HEK293T (cell line): ENCODE data around the gene SSH2.

Experiments
- CTCF ChIA-PET: fragments of 350-600 bp; formaldehyde crosslinking; extraction: SDS; loops from one replicate; lab custom pipeline; 2021; ENCODE audit warnings: antibody characterized with exemption, inconsistent platforms; lab: Yijun Ruan, JAX
- POLR2A ChIA-PET: fragments of 350-600 bp; formaldehyde crosslinking; extraction: SDS; loops from one replicate; lab custom pipeline; 2020; ENCODE audit warnings: antibody characterized with exemption, inconsistent platforms; lab: Yijun Ruan, JAX
- DNase-seq: peaks from one replicate; pipeline ENCODE4 v3.0.0; 2012; ENCODE audit warnings: mixed read lengths; ENCODE audit errors: extremely low spot score
- ARNT ChIP-seq: fragments of 450-650 bp; IDR thresholded peaks from 2 replicates; pipeline ENCODE4 v1.6.1; 2017; ENCODE audit warnings: mild to moderate bottlenecking
- BHLHE40 ChIP-seq: fragments of 450-650 bp; IDR thresholded peaks from 2 replicates; pipeline ENCODE4 v1.6.1; 2016; ENCODE audit warnings: mild to moderate bottlenecking, moderate library complexity, borderline replicate concordance
- CTBP1 ChIP-seq: fragments of 450-650 bp; IDR thresholded peaks from 2 replicates; pipeline ENCODE4 v1.6.1; 2016; ENCODE audit warnings: borderline replicate concordance
- ELF4 ChIP-seq: fragments of 450-650 bp; IDR thresholded peaks from 2 replicates; pipeline ENCODE4 v1.6.1; 2017; ENCODE audit warnings: antibody characterized with exemption
- FOXA1 ChIP-seq: fragments of 450-650 bp; IDR thresholded peaks from 2 replicates; pipeline ENCODE4 v1.6.1; 2016; ENCODE audit warnings: mild to moderate bottlenecking
- FOXK2 ChIP-seq: fragments of 450-650 bp; IDR thresholded peaks from 2 replicates; pipeline ENCODE4 v1.6.1; 2016; ENCODE audit warnings: mild to moderate bottlenecking
- FOXM1 ChIP-seq: fragments of 450-650 bp; IDR thresholded peaks from 2 replicates; pipeline ENCODE4 v1.6.1; 2017; ENCODE audit warnings: mild to moderate bottlenecking, borderline replicate concordance
- HDGF ChIP-seq: fragments of 450-650 bp; IDR thresholded peaks from 2 replicates; pipeline ENCODE4 v1.6.1; 2017; ENCODE audit warnings: antibody characterized with exemption, borderline replicate concordance
- L3MBTL2 ChIP-seq: fragments of 450-650 bp; conservative IDR thresholded peaks from 2 replicates; pipeline ENCODE4 v1.6.1; 2016; ENCODE audit warnings: mild to moderate bottlenecking
- LEF1 ChIP-seq: fragments of 450-650 bp; IDR thresholded peaks from 2 replicates; pipeline ENCODE4 v1.6.1; 2017; ENCODE audit warnings: mild to moderate bottlenecking, borderline replicate concordance
- NFRKB ChIP-seq: fragments of 450-650 bp; IDR thresholded peaks from 2 replicates; pipeline ENCODE4 v1.6.1; 2016; ENCODE audit warnings: mild to moderate bottlenecking, moderate library complexity
- SP1 ChIP-seq: fragments of 450-650 bp; IDR thresholded peaks from 2 replicates; pipeline ENCODE4 v1.6.1; 2017
- SUZ12 ChIP-seq: fragments of 450-650 bp; IDR thresholded peaks from 2 replicates; pipeline ENCODE4 v1.6.1; 2016; ENCODE audit warnings: mild to moderate bottlenecking
- TARDBP ChIP-seq: fragments of 450-650 bp; IDR thresholded peaks from 2 replicates; pipeline ENCODE4 v1.6.1; 2016
- ZNF384 ChIP-seq: fragments of 450-650 bp; IDR thresholded peaks from 2 replicates; pipeline ENCODE4 v1.6.1; 2016
- TF ChIP-seq, protein P1 (sequence below): fragments of 450-650 bp; IDR thresholded peaks from 2 replicates; pipeline ENCODE4 v1.6.1; 2016

SSH2 gene

DNA sequence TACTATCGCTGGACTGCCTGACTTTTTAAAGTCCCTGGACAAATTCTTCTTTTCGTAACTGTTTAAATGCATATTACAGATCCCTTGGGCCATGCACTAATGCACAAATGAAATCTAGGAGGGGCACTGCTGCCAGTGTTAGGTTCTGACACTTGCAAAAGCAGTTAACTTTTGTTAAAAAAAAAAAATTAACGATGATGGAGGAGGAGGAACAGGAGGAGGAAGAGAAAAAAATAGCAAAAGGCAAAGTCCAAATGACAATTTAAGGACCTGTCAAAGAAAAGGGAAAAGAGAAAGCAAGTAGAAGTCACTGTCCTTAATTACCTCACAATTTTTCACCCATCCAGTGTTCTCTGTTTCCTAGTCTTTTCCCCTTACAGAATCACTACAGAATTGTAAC is 209.5 kb downstream of the SSH2 start:
- no peak for TF ChIP-seq FOXM1
- TF ChIP-seq CTBP1 = no peak
- TF ChIP-seq HDGF = no peak
- TF ChIP-seq FOXK2 = no peak
- no peak for TF ChIP-seq ARNT
- TF ChIP-seq FOXA1 = no peak
- no peak for TF ChIP-seq L3MBTL2
- no peak for TF ChIP-seq NFRKB
- TF ChIP-seq SUZ12 = no peak
- TF ChIP-seq TARDBP = no peak
- no peak for TF ChIP-seq LEF1
- TF ChIP-seq SP1 = no peak
- no peak for TF ChIP-seq ELF4
- TF ChIP-seq BHLHE40 = no peak
- no peak for TF ChIP-seq ZNF384
- TF ChIP-seq, protein P1, sequence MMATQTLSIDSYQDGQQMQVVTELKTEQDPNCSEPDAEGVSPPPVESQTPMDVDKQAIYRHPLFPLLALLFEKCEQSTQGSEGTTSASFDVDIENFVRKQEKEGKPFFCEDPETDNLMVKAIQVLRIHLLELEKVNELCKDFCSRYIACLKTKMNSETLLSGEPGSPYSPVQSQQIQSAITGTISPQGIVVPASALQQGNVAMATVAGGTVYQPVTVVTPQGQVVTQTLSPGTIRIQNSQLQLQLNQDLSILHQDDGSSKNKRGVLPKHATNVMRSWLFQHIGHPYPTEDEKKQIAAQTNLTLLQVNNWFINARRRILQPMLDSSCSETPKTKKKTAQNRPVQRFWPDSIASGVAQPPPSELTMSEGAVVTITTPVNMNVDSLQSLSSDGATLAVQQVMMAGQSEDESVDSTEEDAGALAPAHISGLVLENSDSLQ = no peak
- POLR2A ChIA-PET = no interaction called here
- CTCF ChIA-PET = no interaction called here
- DNase-seq = no peak

DNA sequence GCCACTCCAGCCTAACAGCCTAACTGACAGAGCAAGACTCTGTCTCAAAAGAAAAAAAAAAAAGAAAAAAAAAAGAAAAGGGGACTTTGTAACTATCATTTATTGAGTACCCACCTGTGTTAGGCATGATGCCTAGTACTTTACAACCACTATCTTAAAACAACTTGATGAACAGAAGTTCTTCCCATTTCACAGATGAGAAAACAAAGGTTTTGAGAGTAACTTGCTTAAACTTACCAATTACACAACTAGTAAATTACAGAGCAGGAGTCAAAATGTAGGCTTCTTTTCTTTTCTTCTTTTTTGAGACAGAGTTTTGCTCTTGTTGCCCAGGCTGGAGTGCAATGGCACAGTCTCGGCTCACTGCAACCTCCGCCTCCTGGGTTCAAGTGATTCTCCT is 210.6 kb downstream of the SSH2 start:
- no peak for DNase-seq
- TF ChIP-seq SP1 = no peak
- TF ChIP-seq CTBP1 = no peak
- TF ChIP-seq L3MBTL2 = no peak
- no peak for TF ChIP-seq FOXA1
- TF ChIP-seq FOXK2 = no peak
- no peak for TF ChIP-seq TARDBP
- ChIA-PET CTCF (no interaction called here), POLR2A (no interaction called here)

DNA sequence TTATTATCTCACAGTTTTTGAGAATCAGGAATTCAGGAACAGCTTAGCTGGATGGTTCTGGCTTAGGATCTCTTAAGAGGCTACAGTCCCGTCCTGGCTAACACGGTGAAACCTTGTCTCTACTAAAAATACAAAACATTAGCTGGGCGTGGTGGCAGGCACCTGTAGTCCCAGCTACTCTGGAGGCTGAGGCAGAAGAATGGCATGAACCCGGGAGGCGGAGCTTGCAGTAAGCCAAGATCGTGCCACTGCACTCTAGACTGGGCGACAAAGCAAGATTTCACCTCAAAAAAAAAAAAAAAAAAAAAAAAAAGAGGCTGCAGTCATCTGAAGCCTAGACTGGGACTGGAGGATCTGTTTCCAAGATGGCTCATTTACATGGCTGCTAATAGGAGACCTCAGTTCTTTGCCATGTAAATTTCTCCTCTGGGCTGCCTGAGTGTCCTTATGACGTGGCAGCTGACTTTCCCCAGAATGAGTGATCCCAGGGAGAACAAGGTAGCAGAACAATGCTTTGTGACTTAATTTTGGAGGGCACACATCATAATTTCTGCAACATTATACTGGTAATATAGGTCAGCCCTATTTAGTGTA is 211.5 kb downstream of the SSH2 start:
- ChIA-PET CTCF (no interaction called here), POLR2A (no interaction called here)
- DNase-seq = no peak
- TF ChIP-seq, protein P1 = no peak
- TF ChIP-seq FOXK2 (no peak), FOXM1 (no peak), HDGF (no peak), LEF1 (no peak), ARNT (no peak), NFRKB (no peak)

DNA sequence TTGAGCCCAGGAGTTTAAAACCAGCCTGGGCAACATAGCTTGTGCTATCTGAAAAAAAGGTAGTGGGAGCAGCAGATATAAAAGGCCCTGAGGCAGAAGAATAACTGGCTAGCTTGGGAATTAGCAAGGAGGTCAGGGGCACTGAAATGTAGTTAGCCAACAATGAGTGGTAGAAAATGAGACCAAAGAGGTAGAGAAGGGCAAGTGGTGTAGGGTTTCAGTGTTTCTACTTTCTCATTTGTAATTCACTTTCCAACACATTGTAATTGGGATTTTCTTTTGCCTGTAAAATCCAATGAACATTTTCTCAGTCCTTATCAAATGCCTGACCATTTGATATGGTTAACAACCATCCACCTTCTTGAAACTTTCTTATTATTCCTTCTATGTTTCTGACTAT is 212.2 kb downstream of the SSH2 start:
- ChIA-PET POLR2A (no interaction called here), CTCF (interaction anchor here (0.6 kb wide), 1 partner anchor 575 kb away, joined by 3 read pairs; no protein-coding TSS in a partner anchor)
- DNase-seq = no peak
- no peak for TF ChIP-seq SUZ12
- TF ChIP-seq HDGF = no peak
- no peak for TF ChIP-seq BHLHE40
- no peak for TF ChIP-seq LEF1
- no peak for TF ChIP-seq ELF4
- TF ChIP-seq SP1 = no peak
- TF ChIP-seq TARDBP = no peak
- no peak for TF ChIP-seq FOXK2
- TF ChIP-seq FOXA1 = no peak

DNA sequence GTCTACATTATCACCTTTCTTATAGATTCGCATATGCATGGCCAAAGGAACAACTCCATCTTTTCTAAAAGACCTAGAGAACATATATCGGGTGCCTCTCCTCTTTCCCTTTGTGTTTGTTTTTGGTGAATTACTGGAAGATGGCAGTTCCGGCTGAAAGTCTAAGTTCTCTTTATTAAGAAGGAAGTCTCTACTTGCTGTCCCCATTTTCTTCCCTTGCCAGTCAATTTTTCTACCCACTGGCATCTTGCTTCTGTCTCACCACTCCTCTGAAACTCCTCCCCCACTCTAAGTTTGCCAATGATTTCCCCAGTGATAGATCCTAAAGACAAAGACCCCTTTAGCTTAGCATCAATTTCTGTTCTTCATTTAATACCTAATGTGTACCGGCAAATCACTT is 213.5 kb downstream of the SSH2 start:
- TF ChIP-seq, protein P1 = no peak
- no peak for TF ChIP-seq L3MBTL2
- no peak for TF ChIP-seq SP1
- TF ChIP-seq SUZ12 = no peak
- ChIA-PET POLR2A (no interaction called here), CTCF (no interaction called here)
- DNase-seq = no peak

DNA sequence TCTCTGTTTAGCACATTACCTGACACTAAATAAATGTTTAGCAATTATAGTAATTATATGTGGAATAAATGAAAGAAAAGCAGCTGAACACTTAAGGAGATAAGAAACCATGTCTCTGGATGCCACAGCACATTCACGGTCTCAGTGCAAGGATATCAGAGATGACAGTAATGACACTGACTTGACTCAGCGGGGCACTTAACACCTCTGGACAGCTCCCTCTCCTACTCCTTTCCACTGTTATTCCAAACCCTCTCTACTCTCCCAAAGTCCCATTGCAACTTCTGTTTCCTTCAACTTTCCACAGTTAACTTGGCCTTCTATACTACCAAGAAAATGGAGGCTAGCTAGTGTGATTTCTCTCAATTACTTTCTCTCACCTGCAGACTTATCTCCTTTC is 214.3 kb downstream of the SSH2 start:
- POLR2A ChIA-PET = no interaction called here
- TF ChIP-seq ELF4 (no peak), CTBP1 (no peak), LEF1 (no peak)
- CTCF ChIA-PET = no interaction called here
- DNase-seq = no peak

DNA sequence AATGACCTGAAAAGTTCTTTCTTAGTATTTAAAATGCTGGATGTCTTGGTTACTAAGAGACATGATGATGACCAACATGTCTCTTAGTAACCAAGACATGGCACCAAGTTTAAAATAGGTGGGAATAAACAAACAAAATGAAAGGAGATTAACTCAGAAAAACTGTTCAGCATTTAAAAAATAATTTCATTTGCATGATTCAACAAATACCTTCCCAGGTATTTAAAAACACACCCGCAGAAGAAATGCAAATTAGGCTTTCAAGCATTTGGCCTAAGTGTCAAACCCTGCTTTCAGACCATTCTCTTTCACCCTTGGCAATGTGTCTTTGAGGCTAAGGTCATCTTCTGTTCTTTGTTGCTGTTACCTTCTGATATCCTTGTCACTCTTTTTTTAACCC is 215.9 kb downstream of the SSH2 start:
- TF ChIP-seq CTBP1 (no peak), TARDBP (no peak), LEF1 (no peak), FOXK2 (no peak), ARNT (no peak), HDGF (no peak), BHLHE40 (no peak), SP1 (no peak), L3MBTL2 (no peak), ELF4 (no peak)
- TF ChIP-seq, protein P1 = no peak
- DNase-seq = no peak
- ChIA-PET CTCF (interaction anchor here (1.3 kb wide), 1 partner anchor 9 kb away, joined by 4 read pairs; no protein-coding TSS in a partner anchor), POLR2A (no interaction called here)
